Measurements from ENCODE around the gene SVIL.
"Not testable (repeated sequence)": the region's sequence is repeated elsewhere in the genome, so short reads cannot be mapped to it uniquely, and the experiment has no call there.

SVIL gene

DNA sequence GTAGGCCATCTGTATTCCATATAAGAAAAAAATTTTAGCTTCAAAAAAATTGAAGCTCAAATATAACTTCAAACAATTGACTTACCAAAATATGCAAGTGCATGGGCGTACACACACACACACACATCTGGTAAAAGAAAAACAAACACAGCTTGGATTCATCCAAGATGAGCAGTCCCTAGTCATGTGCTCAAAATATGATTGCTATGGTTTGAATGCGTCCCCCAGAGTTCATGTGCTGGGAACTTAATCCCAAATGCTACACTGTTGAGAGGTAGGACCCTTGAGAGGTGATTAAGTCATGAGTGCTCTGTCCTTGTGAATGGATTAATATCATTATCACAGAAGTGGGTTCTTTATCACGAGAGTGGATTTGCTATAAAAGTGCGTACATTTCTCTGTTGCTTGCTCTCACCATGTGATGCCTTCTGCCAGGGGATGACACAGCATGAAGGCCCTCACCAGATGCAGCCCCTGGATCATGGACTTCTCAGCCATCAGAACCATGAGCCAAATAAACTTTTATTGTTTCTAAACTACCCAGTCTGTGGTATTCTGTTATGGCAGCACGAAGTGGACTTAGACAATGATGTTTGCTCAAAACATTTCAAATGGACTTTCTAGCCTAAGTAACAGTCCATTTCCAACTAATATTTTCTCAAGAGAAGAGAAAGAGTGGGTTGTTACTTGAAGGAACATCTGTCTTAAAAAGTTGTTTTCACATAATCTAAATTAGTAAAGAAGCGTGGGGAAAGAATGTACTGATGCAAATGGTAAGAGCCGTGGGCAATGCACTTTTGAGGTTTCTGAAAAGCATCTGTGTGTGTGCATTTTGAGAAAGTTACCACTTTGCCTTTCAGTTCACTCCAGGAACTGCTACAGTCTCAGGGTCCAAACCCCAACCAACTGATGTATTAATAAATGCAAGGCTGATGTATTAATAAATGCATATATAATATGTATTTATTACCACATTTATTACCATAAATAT, 15.1 kb upstream of the SVIL start:
- no peak for DNase-seq

DNA sequence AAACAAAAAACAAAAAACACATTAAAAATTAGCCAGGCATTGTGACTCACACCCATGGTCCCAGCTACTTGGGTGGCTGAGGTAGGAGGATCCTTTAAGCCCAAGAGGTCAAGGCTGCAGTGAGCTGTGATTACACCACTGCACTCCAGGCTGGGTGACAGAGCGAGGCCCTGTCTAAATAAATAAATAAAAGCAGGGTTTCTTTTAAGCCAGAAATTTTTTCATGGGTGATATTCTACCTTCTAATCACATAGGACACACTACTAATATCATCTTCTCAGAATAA, 14.2 kb upstream of the SVIL start:
- DNase-seq: no peak

DNA sequence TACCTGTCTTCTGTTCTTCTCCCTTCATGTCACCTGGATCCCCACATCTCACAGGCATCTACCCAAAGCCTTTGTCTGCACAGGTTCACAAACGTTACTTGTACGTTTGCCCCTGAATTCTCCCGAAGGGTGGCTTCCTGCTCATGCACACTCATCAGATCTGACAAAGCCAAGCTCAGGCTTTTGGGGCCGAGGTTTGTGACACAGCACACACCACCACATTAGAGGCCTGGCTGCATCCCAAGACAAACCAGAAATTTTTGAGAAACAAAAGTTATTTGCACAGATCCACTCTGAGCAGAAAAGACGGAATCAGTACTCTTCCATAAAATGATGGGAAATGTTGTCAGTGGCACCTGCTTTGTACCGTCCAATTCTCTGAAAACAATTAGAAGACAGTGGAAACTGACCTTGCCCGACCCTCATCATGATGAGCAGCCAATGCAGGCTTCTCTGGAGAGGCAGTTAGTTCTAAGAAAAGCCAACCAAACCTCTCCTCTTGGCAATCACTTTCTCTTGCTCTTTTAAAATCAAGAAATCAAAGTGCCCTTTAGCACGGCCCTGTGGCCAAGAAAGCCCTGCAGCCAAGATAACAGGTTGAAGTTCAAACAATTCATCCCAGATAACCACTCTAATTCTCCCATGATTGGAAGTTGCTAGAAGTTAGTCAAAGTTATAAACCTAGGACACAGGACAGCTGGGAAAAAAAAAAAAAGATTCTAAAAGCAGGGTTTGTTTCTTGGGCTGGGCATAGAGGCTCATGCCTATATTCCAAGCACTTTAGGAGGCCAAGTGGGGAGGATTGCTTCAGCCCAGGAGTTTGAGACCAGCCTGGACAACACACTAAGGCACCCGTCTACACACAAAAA, 13.6 kb upstream of the SVIL start:
- no peak for DNase-seq

DNA sequence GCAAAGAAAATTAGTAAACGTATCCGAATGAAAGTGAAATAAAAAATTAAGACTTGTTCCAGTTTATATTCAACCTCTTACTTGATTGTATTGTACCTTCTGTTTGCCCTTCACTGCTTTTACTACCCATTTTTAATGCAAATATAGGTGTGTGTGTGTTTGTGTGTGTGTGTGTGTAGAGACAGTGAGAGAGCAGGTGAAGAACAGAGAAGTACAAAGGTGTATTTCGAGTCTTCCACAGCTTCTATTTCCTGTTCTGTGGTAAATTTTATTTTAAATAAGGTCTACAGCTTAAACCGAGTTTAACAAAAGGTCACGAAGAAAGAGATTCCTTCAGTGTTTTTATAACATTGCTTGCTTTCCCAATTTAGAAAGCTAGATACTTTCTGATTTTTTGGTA, 12.7 kb upstream of the SVIL start:
- no peak for DNase-seq

DNA sequence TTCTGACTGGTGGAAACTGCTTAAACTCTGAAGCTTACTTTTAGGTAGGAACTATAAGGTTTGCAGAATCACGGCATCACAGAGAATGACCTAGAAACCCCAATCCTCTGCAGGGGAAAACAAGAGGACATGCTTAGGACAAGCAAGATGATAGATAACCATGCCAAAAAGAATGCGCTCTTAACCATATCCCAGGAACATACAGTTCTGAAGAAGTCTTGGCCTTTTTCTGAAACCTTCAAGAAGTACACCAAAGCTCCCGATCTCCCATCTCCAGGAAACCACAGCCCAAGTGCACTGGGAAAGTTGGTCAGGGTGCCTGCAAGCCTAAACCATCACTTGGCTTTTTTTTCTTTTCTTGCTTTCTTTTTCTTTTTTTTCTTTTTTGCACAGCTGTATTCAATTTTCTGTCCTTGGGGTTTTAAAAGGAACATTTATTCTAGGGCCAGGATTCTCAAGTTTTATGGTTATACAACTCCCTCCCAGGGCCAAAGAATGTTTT, 12.2 kb upstream of the SVIL start:
- no peak for DNase-seq

DNA sequence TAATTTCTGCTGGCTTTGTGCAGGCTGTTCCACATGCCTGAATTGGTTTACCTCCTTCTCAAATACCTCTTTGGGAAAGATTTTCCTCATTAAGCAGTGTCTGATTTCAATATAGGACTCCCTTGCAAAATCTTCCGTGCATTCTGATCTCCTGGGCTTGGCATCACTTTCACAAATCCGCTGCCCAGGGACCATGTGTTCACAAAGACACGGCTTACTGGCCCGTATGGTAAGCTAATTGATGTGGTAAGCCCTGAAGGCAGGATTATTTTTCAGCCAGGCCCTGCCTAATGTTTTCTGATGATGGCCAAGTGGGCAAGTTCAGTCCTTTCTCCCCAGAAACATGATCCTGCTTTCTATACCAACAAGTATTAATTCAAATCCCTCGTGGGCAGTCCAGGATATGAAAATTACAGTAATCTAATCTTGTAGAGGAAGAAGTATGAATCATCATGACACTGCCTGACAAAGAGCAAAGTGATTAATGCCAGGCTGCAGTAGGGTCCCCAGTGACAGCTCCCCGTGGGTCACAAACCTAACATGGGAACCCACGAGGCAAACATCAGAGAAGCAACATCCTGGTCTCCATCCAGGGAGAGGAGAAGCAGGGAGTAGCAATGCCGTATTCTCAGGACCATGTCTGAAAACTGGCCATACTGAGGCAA, 11.6 kb upstream of the SVIL start:
- DNase-seq: no peak

DNA sequence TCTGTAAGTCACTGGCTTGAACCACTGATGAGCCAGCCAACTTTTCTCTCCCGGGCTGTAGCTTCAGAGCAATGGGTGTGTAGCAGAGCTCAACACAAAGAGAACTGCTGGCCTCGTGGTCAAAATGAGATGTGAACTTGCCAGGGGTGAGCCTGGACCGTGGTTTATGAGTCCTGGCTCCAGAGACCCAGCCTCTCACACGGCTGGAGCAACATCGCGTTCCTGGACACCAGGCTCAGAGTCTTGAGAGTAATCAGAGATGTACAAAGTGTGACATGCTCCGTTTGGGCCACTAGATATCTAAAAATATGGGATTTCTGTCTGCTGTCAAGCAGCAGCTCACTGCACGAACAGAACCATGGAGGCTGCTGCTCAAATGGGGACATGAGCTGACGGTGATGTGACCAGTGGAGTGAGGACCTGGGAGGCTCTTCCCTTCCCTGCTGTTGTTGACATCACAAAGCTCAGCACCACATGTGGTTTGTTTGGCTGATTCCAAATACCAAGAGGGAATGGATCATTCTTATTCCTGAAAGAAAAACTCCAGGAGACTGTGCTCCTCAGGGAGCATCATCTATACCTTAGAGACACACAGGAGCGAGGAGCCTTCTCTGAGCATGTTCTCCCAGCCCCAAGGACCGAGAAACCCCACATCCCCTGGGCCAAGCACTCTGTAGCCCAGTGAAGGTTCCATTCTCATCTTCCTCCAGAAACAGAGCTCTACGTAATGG, 9.2 kb upstream of the SVIL start:
- DNase-seq: no peak

DNA sequence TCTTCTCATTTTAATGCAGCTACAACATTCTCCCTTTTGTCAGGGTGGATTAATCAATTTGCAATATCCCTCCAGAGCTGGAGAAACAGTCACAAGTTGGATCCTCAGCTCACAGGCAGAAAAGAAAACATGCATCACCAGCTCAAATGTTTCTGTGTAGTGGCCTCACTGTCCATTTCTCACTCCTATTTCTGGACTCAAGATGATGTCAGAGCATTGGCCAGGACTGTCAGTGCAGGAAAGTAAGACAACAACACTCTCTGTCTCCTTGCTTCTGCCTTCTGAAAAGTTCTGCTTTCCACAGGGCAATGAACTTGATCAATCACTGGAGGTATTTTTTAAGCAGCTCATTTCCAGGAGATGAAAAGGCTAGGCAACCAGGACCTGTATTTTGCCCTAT, 8.2 kb upstream of the SVIL start:
- no peak for DNase-seq

DNA sequence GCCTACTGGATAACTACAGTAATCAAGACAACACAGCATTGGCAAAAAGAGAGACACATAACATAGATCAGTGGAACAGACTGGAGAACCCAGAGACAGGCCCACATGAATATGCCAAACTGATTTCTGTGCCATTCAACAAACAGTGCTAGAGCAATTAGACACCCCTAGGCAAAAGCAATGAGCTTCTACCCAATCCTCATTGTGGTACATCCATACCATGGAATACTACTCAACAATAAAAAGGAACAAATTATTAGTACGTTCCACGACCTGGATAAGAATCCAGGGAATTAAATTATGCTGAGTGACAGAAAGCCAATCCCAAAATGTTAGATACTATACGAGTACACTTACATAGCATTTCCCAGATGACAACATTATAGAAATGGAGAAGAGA, 2.8 kb upstream of the SVIL start:
- DNase-seq: no peak

DNA sequence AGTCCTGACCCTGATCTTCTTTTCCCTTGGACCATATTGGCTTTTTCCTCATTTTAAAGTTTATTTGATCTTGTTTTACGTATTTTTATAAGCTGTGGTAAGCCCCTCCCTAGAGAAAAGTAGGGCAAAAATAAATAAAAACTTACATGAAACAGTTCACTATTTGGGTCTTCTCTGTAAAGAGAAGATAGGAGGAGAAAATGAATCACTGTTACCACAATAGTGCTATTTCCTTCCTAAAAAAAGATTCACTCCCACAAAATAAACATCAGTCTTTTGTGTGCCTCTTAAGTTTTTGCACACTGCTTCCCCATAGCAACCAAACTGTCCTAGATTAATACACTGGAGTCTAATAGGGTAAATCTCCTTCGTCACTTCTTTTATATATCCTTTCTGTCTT, 1.4 kb upstream of the SVIL start:
- no peak for DNase-seq

DNA sequence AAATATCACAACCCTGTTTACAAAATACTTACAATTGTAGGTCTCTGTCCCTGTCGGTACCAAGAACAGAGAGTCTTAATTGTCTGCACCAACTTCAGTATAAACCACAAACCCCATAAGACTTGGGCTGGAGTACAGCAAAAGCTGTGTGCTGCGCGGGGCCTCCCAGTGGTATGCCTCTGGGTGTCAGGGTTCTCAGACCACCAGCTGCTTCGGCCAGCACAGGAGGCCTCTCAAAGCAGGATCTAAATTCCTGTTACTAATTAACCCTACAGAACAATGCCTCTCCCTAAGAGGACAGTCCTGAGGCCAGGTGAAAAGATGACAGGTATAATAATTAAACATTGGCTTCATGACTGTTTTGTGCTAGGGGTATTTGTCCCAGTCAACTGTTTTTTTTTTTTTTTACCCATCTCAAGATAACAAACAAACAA, 957 bp upstream of the SVIL start:
- DNase-seq: no peak

DNA sequence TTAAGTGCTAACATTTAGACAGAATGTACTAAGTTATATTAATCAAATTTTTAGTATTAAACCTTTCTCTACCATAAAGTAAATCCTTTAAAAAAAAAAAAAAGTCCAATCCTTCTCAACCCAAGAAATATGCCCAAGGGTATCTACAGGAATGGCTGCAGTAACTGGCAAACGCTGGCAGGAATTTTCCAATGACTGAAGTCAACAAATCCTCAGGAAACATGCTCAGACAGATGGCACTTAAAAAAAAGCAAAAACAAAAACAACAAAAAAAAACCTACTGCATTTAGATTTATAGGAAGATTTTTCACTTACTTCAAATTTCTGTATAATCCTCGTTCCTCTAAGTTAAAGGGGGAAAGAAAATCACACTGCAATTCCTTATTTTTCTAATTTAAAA, 666 bp downstream of the SVIL start:
- no peak for DNase-seq

DNA sequence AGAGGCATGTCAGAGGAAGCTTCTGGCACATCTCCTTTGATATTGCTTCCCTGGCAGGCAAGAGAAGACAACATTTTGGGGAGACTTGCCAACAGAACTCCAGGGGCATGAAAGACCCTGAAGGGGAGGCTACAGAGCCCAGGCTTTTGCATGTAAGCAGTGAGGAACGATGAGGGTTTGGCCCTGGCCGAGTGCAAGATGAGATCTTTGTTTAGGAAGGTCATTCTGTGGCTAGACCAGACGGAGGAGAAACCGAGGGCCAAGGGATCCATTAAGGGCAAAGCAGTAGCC, 3.8 kb downstream of the SVIL start:
- DNase-seq: no peak

DNA sequence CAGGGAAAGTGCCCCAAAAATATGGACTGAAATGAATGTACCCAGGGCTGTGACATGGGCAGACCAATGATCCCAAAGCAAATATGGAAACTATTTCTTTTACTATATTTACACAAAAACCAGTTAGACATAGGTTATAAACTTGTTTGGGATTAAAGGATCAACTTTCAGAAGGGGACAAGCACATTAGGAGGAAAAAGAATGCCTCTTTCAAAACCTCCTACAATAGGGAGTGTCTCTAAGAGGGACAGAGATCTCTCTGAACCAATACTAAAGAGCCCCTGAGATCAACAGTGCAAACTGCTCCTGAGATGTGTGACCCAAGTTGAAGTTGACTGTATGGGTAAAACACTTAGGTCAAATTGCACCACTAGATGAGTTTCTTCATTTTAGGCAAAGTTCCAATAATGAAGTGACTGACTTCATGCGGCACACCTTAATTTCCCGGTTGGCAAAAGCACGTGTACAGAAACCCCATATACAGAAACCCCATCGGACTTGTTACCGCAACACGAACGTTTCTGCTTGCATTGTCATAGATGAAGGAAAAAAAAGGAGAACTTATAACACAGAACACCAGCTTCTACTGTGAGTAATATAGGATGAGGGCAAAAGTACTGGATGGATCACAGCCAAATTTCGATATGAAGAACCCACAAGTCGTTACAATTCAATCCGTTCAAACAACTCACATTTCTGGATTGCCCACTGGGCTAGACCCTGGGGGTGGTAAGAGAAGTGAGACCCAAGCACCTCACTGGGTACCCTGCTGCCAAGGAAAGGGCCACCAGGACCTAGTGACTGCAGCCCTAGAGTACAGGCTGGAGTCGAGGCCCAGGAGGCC, 4.3 kb downstream of the SVIL start:
- DNase-seq: no peak

DNA sequence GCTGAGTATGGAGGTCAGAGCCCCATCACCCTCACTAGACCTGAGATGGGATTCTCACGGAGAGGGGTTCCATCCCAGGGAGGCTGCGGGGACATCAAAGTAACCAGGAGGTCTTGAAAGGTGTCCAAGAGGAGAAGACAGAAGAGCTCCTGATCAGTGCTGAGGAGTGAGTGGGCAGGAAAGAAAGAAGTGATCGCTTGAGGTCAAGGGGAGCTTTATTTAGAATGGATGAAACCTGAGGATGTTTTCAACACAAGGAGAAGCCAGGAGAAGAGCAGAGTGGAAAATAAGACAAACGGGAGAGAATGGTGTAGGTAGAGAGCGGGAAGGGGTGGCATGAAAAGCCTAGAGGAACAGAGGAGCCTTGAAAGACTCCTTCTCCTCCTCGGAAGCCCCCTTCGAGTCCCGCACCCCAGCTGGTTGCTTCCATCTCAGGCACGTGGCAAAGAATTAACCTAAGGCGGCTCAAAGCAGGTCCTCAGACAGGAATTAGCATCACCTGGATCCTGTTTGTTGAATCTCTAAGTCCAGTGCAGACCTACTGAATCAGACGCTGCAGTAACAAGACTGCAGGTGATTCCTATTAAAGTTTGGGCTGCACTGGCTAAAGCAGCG, 5.8 kb downstream of the SVIL start:
- no peak for DNase-seq

DNA sequence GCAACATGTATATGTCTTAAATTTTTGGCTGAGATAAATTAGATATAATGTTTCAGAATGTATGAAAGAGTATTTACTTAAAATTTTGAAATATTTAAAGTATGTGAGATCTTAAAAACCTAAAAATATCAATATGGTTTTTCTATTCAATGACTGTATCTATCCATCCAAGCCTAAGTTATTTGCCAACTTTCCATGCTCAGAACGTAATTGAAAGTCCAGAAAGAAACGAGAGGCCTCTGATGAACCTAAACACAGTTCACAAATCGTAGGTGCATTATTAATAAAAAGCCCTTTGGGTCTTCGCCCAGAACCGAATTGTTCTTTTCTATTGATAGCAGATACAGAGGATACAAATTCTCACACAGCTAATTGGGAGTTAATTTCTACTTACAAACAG, 6.5 kb downstream of the SVIL start:
- no peak for DNase-seq

DNA sequence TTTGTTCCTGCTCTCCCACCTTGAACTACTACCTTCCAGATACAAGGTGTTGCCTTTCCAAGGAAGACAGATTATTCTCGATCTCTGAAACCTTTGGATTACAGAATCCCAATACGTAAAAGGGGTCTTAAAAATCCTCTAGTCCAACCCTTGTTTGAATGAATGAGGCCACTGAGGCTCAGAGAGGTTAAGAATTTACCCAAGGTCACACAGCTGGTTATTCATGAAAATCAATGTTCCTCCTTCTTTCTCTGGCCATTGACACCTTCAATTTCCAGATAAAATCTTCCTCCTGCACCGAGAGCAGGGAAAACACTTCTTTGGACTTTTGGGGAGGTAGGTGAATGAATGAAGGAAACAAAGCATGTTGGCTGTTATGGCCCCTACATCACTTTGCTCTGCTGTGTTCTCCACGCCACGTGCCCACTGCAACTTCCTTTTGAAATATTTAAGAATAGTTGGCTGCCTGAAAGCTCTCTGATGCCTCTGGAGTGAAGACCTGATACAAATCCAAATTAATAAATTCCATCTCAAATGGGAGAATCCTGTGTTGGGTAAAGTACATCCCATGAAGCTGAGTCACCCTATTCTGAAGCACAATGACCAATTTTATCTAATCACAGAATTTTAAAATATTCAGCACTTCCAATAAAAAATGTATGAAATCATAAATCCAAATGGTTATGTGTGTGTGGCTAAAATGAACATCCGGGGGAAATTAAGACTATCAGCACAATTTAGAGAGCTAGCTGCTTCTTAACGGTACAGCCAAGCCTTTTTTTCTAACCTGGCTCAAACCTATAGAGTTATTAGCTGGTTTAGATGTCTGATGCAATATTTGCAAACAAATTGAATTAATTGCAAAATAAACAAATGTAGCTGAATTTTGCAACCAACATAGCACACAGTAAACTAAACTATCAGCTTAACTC, 7.3 kb downstream of the SVIL start:
- DNase-seq: no peak

DNA sequence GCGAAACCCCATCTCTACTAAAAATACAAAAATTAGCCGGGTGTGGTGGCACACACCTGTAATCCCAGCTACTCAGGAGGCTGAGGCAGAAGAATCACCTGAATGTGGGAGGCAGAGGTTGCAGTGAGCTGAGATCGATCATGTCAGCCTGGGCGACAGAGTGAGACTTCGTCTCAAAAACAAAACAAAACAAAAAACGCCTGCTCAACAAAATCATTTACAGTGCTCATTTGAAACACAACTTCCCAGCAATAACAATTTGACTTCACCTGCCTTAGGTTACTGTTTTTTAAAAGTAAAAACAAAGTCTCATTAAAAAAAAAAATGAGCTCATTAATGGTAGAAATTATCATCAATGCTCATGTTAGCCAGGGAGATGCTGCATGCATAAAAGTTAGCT, 10.4 kb downstream of the SVIL start:
- not testable (repeated sequence) for DNase-seq

DNA sequence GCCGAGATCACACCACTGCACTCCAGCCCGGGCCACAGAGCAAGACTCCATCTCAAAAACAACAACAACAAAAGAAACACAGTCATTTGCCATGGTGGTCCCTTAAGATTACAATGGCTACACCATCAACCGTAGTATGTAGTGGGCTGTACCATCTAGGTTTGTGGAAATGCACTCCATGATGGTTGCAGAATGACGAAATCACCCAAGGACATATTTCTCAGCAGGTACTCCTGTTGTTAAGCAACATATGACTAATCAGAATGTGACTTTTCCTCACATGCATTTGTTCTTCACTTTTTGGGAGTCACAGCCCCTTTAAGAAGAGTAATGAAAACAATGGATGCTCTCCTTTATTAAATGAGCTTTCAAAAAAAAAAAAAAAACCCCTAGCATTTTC, 11.0 kb downstream of the SVIL start:
- no peak for DNase-seq

All from nucleus accumbens (tissue), 56 donors.